CD4-positive, alpha-beta T cell (primary cell): ENCODE results near the gene SOWAHC. TPM values are rescaled to one million over a fixed set of nuclear protein-coding genes. Genes with fewer than 3 reads are reported as not detected.
"Not testable (repeated sequence)": the region's sequence is repeated elsewhere in the genome, so short reads cannot be mapped to it uniquely, and the experiment has no call there.

Experiments
- ATAC-seq: fragments of 200-7000 bp; cut with Tn5 transposase; one replicate; pipeline ENCODE4 v1.10.0; 2022; ENCODE audit warnings: mild to moderate bottlenecking; ENCODE audit not compliant: poor library complexity
- CTCF ChIA-PET: fragments of 350-600 bp; sonication (Branson Sonifier 250); formaldehyde crosslinking; loops from one replicate; lab custom pipeline; 2021; ENCODE audit warnings: antibody characterized with exemption, inconsistent platforms; lab: Charles Lee
- POLR2A ChIA-PET: fragments of 350-600 bp; sonication (Branson Sonifier 250); formaldehyde crosslinking; loops from one replicate; lab custom pipeline; 2021; ENCODE audit warnings: antibody characterized with exemption, inconsistent platforms; lab: Charles Lee
- DNase-seq, 14 experiments: peaks; one replicate each; pipeline ENCODE4 v3.0.0-alpha.2; 2013 to 2020; ENCODE audit warnings: mixed read lengths in 2 of 14
- H3K27ac ChIP-seq, 2 donors: one replicate each; pipeline versions ENCODE4 v1.5.1 to v1.7.0; 2013; ENCODE audit warnings: low read length in 2 of 2, low read depth in 1 of 2, mild to moderate bottlenecking in 1 of 2
- H3K27me3 ChIP-seq, 2 experiments: 1 replicate in 1 of 2; 2 replicates in 1 of 2; pipeline versions ENCODE4 v1.6.1 to v1.7.0; 2013; ENCODE audit warnings: low read length in 2 of 2, control low read depth in 1 of 2, mild to moderate bottlenecking in 1 of 2, moderate library complexity in 1 of 2; ENCODE audit not compliant: insufficient read depth in 2 of 2, control insufficient read depth in 1 of 2
- H3K36me3 ChIP-seq: one replicate; pipeline ENCODE4 v1.6.1; 2013; ENCODE audit warnings: low read length, control low read depth; ENCODE audit not compliant: insufficient read depth
- H3K4me1 ChIP-seq: one replicate; pipeline ENCODE4 v1.6.1; 2013; ENCODE audit warnings: low read length, control low read depth; ENCODE audit not compliant: insufficient read depth
- H3K4me3 ChIP-seq: one replicate; pipeline ENCODE4 v1.5.1; 2013; ENCODE audit warnings: mild to moderate bottlenecking, low read length, moderate library complexity
- H3K9me3 ChIP-seq, 2 experiments: 1 replicate in 1 of 2; 2 replicates in 1 of 2; pipeline versions ENCODE4 v1.6.1 to v1.7.0; 2013; ENCODE audit warnings: low read length in 2 of 2, mild to moderate bottlenecking in 2 of 2, control low read depth in 1 of 2, moderate library complexity in 1 of 2; ENCODE audit not compliant: control insufficient read depth in 1 of 2, insufficient read depth in 1 of 2
- H3K27ac Mint-ChIP-seq: one replicate; pipeline ENCODE4 v1.8.0; 2020; ENCODE audit warnings: mixed read lengths
- H3K27me3 Mint-ChIP-seq: one replicate; pipeline ENCODE4 v1.8.0; 2021; ENCODE audit warnings: mixed read lengths
- H3K36me3 Mint-ChIP-seq: one replicate; pipeline ENCODE4 v1.8.0; 2021; ENCODE audit warnings: low read depth, mixed read lengths
- H3K4me1 Mint-ChIP-seq: one replicate; pipeline ENCODE4 v1.8.0; 2021; ENCODE audit warnings: low read depth, mixed read lengths
- H3K4me3 Mint-ChIP-seq: one replicate; pipeline ENCODE4 v1.8.0; 2020; ENCODE audit warnings: mild to moderate bottlenecking, mixed read lengths
- H3K9me3 Mint-ChIP-seq: one replicate; pipeline ENCODE4 v1.8.0; 2020; ENCODE audit warnings: mixed read lengths
- CTCF ChIP-seq: fragments of 200-600 bp; IDR thresholded peaks from one replicate; pipeline ENCODE4 v1.8.0; 2022; ENCODE audit warnings: antibody characterized with exemption, mild to moderate bottlenecking
- intact Hi-C, 2 experiments: fragments of 100-400 bp; cut with DNase I in 1 of 2; cut with micrococcal nuclease in 1 of 2; formaldehyde crosslinking; loops; one replicate each; pipeline versions ENCODE4 v1.15.1 to v1.9.0; 2023 to 2025; cut with DNase I, micrococcal nuclease
- total RNA-seq, 174 experiments: library from RNA in 2 of 174; stranded (reverse) in 2 of 174; gene quantifications; one replicate each; pipeline ENCODE4 v1.2.3 and lab custom pipeline; 2021 to 2026

The SOWAHC gene
- total RNA-seq, 2 experiments from 2014 or later: 1.3 to 1.6 TPM

DNA sequence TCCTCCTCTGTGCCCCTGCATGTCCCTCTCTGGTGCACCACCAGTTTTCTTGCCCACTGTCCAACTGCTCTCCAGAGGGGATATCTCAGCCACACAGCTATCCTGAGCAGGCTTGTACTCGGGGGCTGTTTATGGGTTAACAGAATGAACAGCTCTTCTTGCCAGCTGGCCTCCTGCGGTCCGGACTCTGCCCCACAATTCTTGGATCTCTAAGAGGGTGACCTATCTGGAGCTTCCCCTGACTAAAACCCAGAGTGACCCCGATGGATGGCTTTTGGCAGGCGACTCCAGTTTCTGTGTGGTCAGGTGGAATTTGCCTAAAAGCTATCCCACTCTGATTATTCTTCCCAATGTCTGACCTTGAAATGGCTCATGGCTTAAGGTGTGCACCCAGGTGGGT lies 9.1 kb downstream of the SOWAHC start:
- Mint-ChIP-seq H3K4me3 (no peak overlapping the region), H3K9me3 (no peaks in the 10 kb centered on the region), H3K27ac (no peak overlapping the region), H3K36me3 (no peaks in the 10 kb centered on the region), H3K4me1 (no peaks in the 10 kb centered on the region), H3K27me3 (peaks cover 69% of the 10 kb centered on the region)
- ATAC-seq (no peak), DNase-seq (no peak)
- Histone ChIP-seq H3K4me3 (no peak overlapping the region), H3K9me3 (no peaks in the 10 kb centered on the region), H3K27ac (no peak overlapping the region), H3K27me3 (peaks cover 3 to 21% of the 10 kb centered on the region in 2 experiments), H3K36me3 (no peaks in the 10 kb centered on the region), H3K4me1 (no peaks in the 10 kb centered on the region)
- CTCF ChIA-PET: interaction anchor here (1.0 kb wide), 1 partner anchor 15 kb away, joined by 3 read pairs; no protein-coding TSS in a partner anchor
- TF ChIP-seq CTCF: no peak
- intact Hi-C loops: no loop called here
- POLR2A ChIA-PET: no interaction called here

DNA sequence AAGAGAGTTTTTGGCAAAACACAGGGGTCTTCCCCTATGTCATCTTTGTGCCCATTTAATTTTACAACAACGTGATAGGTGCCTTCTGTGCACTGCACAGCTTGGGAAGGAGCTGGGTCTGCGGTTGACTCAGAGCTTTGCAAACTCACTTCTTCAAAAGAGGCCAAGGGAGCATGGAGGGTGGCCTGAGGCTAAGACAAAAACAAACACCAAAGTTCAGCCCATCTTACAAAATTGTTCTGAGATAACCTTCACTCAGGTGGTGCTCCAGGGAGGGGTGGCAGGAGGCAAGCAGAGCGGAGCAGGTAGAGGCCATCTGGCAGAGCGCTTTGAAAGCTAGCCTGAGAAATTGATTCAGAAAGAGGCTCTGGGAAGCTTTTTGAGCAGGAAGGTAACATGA lies 9.8 kb downstream of the SOWAHC start:
- H3K4me3 Mint-ChIP-seq: no peak overlapping the region
- Histone ChIP-seq H3K9me3 (no peaks in the 10 kb centered on the region), H3K27me3 (peaks cover 3 to 16% of the 10 kb centered on the region in 2 experiments), H3K4me1 (no peaks in the 10 kb centered on the region), H3K4me3 (no peak overlapping the region), H3K27ac (no peak overlapping the region), H3K36me3 (no peaks in the 10 kb centered on the region)
- no peak for TF ChIP-seq CTCF
- CTCF ChIA-PET: no interaction called here
- intact Hi-C loops: no loop called here
- DNase-seq (no peak), ATAC-seq (no peak)
- H3K27me3 Mint-ChIP-seq: peaks cover 62% of the 10 kb centered on the region
- no peaks in the 10 kb centered on the region for H3K4me1 Mint-ChIP-seq
- POLR2A ChIA-PET: no interaction called here
- H3K9me3 Mint-ChIP-seq: no peaks in the 10 kb centered on the region
- no peak overlapping the region for H3K27ac Mint-ChIP-seq
- no peaks in the 10 kb centered on the region for H3K36me3 Mint-ChIP-seq

DNA sequence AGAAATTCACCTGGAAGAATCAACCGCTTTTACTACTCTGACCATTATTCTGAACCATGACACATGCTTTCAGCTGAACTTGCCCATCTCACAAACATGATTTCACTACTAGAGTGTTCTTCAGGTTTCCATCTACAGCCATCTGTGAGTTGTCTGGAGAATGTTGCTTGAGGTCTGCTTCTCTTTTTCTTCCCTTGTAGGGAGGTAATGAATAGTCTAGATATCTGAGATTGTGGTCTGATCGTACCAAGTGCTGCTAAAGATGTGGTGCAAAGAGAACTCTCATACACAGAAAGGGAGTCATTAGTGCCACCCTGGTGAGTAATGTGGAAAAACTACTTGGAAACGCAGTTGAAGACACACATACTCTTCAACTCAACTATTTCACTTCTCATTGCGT lies 10.2 kb downstream of the SOWAHC start:
- DNase-seq (no peak), ATAC-seq (no peak)
- ChIA-PET CTCF (no interaction called here), POLR2A (no interaction called here)
- H3K4me1 ChIP-seq: no peaks in the 10 kb centered on the region
- H3K27me3 ChIP-seq: peaks cover 3 to 11% of the 10 kb centered on the region in 2 experiments
- H3K9me3 ChIP-seq: no peaks in the 10 kb centered on the region
- H3K27me3 Mint-ChIP-seq: peaks cover 58% of the 10 kb centered on the region
- H3K4me3 Mint-ChIP-seq: no peak overlapping the region
- TF ChIP-seq CTCF: no peak
- no peak overlapping the region for H3K4me3 ChIP-seq
- no peaks in the 10 kb centered on the region for H3K36me3 Mint-ChIP-seq
- no peaks in the 10 kb centered on the region for H3K9me3 Mint-ChIP-seq
- H3K27ac Mint-ChIP-seq: no peak overlapping the region
- H3K36me3 ChIP-seq: no peaks in the 10 kb centered on the region
- no peak overlapping the region for H3K27ac ChIP-seq
- H3K4me1 Mint-ChIP-seq: no peaks in the 10 kb centered on the region
- intact Hi-C loops: no loop called here

DNA sequence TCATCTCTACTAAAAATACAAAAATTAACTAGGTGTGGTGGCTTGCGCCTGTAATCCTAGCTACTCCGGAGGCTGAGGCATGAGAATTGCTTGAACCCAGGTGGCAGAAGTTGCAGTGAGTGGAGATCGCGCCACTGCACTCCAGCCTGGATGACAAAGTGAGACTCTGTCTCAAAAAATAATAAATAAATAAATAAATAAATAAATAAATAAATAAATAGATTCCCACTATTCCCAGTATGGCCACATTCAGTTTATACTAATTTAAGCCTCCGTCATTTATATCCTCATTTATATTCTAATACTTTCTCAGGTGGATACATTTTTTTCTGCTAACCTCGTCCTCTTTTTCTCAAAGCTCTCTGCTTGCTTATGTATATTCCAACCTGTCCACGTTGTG lies 14.2 kb downstream of the SOWAHC start:
- H3K36me3 Mint-ChIP-seq, H3K9me3 Mint-ChIP-seq, intact Hi-C loops, H3K9me3 ChIP-seq, DNase-seq, H3K4me3 ChIP-seq, H3K27ac ChIP-seq, H3K27me3 ChIP-seq, CTCF ChIA-PET, H3K4me3 Mint-ChIP-seq, POLR2A ChIA-PET, H3K36me3 ChIP-seq, H3K4me1 Mint-ChIP-seq, ATAC-seq, H3K4me1 ChIP-seq, H3K27ac Mint-ChIP-seq: not testable (repeated sequence)
- peaks cover 34% of the 10 kb centered on the region for H3K27me3 Mint-ChIP-seq
